SH-SY5Y (cell line): ENCODE measurements around the gene PLCG2.

ENCODE experiments used
- GATA2 ChIP-seq: IDR thresholded peaks from 2 replicates; pipeline ENCODE4 v1.6.1; 2011; ENCODE audit warnings: mild to moderate bottlenecking, low read depth, low read length
- GATA3 ChIP-seq: IDR thresholded peaks from 2 replicates; pipeline ENCODE4 v1.6.1; 2011; ENCODE audit warnings: low read depth, mild to moderate bottlenecking, low read length, moderate library complexity

DNA sequence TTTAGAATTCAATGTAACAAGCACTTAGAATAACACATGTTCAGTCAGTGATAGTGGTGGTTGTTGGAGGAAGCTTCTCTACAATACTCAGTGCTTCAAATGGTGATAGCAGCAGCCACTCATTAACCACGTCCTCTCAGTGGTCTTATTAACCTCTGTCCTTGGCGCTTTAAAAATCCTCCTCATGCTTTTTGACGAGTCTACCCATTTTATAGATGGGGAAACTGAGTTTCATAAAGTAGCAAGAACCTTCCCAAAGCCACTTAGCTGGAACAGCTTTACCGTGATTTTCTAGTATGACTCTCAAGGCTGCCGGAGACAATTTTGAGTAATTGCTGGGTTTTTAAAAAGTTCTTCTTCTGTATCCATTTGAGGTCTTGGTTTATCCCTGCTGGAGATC, 47.4 kb downstream of the PLCG2 start:
- no peak for TF ChIP-seq GATA2
- TF ChIP-seq GATA3 = no peak
